C4-2B (cell line): ENCODE results near the gene KRTAP6-2.

Experiments
- CTCF ChIP-seq: fragments of 450-650 bp; conservative IDR thresholded peaks from 2 replicates; pipeline ENCODE4 v1.5.1; 2017; ENCODE audit warnings: mild to moderate bottlenecking
- ZFX ChIP-seq: fragments of 450-650 bp; IDR thresholded peaks from 2 replicates; pipeline ENCODE4 v1.6.1; 2017

GRCh38 chr21:30563072-30563471, 35.6 kb downstream of the KRTAP6-2 start:
- TF ChIP-seq CTCF (no peak), ZFX (no peak)
